HG03442 (cell line): ENCODE results near the gene OR52L1.

Source experiments
- ATAC-seq: cut with Tn5 transposase; IDR thresholded peaks from one replicate; pipeline ENCODE4 v1.9.1; 2021; ENCODE audit warnings: mild to moderate bottlenecking, moderate library complexity; ENCODE audit not compliant: unreplicated experiment

The OR52L1 gene

DNA sequence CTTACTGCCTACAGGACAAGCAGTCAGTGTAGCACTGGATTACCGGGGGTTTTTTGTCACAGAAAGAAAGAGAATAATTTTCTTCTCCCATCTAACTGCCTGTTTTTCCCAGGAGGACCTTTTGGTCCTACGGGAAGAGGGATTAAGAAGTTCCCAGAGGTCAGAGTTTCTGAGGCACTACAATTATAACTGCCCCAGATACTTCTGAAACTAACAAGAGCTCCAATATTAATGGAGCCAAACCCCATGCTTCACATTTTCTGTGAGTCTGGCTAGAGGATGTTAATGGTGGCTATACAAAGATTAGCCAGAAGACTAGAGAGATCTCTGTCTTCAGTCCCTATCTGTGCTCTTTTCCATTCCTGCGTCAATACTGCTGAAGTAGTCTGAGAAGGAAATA, 44.8 kb downstream of the OR52L1 start, which contains the start of gene OR56A3:
Gene OR56A3, plus strand, starts transcription at position 301 of the 400 bp plus-strand sequence. CDS start 5,096 bp downstream, outside the sequence.
- no peak for ATAC-seq

DNA sequence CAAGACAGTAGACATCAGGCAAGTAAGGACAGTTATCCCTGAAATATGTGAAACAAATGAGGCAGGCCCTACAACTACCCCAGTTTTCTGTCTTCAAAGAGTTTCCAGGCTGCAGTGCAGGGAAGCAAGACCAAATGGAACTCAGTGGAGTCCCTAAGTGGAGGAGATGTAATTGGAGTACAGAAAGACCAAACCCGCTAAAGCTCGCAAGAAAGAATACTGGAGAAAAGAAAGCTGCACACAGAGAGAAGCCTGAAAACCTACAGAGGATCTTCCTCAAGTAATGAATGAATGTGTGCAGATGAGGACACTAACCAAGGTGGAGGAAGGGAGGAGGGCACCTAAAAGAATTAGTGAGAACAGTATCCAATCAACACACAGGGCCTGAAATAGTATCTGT, 46.0 kb downstream of the OR52L1 start:
- ATAC-seq = no peak

DNA sequence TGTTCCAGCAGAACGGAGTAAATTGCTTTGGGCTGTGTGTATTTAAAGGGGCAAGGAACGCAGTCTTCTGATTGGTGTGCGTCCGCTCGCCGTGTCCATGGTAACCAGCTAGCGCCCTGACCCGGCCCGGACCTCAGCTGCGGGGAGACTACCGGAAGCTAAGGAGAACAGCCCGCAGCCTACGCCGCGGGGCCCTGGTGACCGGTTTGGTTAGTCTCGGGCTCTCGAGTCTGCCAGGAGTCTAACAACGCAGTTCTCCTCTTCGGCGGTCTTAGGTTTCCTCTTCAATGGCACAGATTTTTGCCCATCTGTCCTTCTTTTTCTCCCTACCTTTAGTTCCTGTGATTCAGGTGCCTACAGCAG, 48.2 kb downstream of the OR52L1 start:
- ATAC-seq = no peak

DNA sequence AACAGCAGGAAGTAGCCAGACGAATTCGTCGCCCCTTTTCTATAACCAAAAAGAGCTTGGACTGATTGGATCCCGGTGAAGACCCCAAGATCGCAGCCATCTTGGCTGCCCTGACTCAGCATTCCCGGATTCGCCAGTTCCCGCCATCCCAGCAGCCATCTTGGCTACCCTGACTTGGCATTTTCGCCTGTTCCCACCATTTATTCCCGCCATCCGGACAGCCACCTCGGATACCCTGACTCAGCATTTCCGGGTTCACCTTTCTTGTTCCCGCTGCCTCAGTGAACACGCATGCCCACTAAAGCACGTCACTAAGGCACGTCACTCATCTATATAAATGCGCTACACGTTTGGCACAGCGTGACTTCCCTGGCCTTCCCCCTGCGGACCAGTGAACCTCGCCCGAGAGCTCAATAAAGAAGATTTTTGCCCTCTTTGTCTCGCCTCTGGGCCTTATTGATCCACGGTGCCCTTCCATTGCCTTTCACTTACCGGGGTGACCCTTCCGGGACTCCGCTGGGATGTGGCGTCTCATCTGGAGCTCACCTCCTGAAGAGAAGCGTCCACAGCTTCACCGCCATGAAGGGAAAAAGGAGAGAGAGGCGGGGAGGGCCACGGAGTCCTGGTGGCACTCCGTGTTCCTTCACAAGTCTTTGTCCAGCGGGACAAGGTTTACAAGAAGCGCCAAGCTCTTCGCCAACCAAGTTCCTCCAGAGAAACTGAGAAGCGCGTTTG, 48.8 kb downstream of the OR52L1 start:
- ATAC-seq = no peak
